Measurements from ENCODE around the gene STAMBPL1. TPM values are rescaled to one million over a fixed set of nuclear protein-coding genes. Genes with fewer than 3 reads are reported as not detected.

STAMBPL1 gene
- total RNA-seq, 4 donors from 2014 or later, result 14.4 to 26.3 (median 22.3) TPM

DNA sequence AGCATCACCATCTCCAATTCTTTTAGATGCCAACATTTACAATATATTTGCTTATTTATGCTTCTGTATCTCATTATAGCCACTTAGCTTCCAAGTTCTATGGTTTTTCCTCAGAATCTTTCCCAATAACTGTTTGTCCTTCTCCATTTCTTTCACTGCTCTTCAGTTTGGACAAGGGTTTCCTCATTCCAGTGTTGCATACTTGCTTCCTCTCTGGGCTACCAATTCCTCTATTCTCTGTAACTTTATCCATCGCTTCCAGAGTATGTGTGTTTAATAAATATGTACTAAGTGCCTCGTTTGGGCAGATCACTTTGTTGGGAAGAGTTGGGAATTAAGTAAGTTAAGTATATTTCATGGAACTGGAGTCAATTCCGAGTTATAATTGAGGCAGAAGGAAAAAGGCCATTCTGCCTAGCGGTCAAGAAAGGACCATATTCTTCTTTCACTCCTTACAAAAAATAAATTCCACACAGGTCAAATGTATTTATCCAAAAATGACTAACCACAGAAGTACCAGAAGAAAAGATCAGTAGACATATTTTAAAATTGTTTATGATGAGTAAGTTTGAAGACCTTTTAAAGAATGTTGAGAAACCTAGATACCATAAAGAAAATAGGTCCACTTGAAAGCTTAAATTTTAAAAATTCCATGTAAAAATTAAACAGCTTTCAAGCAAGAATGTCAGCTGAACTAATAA lies 10.8 kb downstream of the STAMBPL1 start:
- 83 to 86% methylated on average over 2 to 4 of the region's 4 CpGs for WGBS, 2 donors (ENCODE audit: low coverage in 1 of 2)
- TF ChIP-seq EP300 (IDR thresholded peaks at IDR 0.05) (no peak), POLR2A (IDR thresholded peaks at IDR 0.05) (no peak), POLR2AphosphoS5 (IDR thresholded peaks at IDR 0.05) (no peak)
- TF ChIP-seq, protein P1, sequence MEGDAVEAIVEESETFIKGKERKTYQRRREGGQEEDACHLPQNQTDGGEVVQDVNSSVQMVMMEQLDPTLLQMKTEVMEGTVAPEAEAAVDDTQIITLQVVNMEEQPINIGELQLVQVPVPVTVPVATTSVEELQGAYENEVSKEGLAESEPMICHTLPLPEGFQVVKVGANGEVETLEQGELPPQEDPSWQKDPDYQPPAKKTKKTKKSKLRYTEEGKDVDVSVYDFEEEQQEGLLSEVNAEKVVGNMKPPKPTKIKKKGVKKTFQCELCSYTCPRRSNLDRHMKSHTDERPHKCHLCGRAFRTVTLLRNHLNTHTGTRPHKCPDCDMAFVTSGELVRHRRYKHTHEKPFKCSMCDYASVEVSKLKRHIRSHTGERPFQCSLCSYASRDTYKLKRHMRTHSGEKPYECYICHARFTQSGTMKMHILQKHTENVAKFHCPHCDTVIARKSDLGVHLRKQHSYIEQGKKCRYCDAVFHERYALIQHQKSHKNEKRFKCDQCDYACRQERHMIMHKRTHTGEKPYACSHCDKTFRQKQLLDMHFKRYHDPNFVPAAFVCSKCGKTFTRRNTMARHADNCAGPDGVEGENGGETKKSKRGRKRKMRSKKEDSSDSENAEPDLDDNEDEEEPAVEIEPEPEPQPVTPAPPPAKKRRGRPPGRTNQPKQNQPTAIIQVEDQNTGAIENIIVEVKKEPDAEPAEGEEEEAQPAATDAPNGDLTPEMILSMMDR (IDR thresholded peaks at IDR 0.05), result no peak

DNA sequence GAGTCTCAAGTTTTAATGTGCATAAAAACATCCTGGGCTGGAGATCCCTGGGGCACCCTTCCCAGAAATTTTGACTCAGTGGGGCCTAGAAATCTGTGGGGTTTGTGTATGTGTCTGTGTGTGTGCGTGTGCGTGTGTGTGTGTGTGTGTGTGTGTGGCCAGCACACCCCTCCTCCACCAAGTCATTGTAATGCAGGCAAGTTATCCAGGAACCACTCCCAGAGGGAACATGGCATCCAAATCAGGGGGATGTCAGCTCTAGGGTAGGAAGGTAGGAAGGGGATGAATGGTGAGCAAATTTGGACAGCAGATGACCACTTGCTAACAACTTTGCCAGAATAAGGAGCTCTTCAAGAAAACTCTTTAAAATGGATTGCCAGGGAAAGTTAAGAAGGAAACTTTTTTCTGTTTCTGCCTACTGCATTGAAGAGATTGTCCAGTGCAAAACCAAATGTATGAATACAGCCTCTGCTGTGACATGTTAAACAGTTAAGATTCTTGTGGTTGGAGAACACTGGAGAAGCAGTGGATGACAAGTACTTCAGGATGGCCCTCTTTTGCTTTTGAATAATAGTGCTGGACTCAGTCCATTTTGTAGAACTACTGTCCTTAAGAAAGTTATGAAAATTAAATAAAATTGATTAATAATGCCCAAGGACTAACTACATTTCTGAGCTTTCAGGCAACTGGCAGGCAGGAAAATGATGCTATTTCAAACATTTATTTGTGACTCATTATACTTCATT lies 12.3 kb downstream of the STAMBPL1 start:
- WGBS, 2 donors (ENCODE audit: low coverage in 1 of 2), result no CpG with 5 or more reads among the region's 2 CpGs
- no peaks in the 10 kb centered on the region for H3K9me3 ChIP-seq
- peaks cover 0 to 18% (median 0%) of the 10 kb centered on the region in 3 donors for H3K4me1 ChIP-seq
- no peak for ATAC-seq
- no peaks in the 10 kb centered on the region for H3K27me3 ChIP-seq
- peak overlapping the region in 3 of 4 donors; percentile 2 to 30 (median 6) for H3K27ac ChIP-seq
- H3K36me3 ChIP-seq, result no peaks in the 10 kb centered on the region
- no peak overlapping the region for H3K4me3 ChIP-seq
- TF ChIP-seq POLR2A (IDR thresholded peaks at IDR 0.05) (no peak), EP300 (IDR thresholded peaks at IDR 0.05) (no peak), POLR2AphosphoS5 (IDR thresholded peaks at IDR 0.05) (no peak)
- TF ChIP-seq, protein P1 (IDR thresholded peaks at IDR 0.05), result no peak

More for the DNA sequence above, 10.8 kb downstream of the STAMBPL1 start:
- H3K27me3 ChIP-seq, result no peaks in the 10 kb centered on the region
- H3K36me3 ChIP-seq, result no peaks in the 10 kb centered on the region
- H3K4me3 ChIP-seq, result no peak overlapping the region
- ATAC-seq, result no peak
- peaks cover 0 to 5% (median 0%) of the 10 kb centered on the region in 3 donors for H3K4me1 ChIP-seq
- H3K9me3 ChIP-seq, result no peaks in the 10 kb centered on the region
- no peak overlapping the region for H3K27ac ChIP-seq

DNA sequence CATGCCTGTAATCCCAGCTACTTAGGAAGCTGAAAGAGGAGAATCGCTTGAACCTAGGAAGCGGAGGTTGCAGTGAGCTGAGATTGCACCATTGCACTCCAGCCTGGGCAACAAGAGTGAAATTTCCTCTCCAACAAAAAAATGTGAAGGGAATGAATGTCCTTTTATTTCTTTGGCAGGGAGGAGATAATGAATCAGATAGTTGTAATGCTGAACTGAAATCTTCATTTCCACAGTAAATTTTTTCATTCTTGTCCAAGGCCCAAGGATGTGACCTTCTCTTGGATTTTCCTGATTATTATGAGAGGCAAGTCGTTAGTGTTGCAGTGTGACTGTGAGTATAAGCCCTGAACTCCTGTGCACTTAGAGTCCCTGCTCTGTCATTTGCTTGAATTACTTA lies 13.6 kb downstream of the STAMBPL1 start:
- Histone ChIP-seq H3K36me3 (no peaks in the 10 kb centered on the region), H3K4me3 (no peak overlapping the region), H3K27ac (peak overlapping the region in 2 of 4 donors; percentile 11 to 56), H3K9me3 (no peaks in the 10 kb centered on the region), H3K27me3 (no peaks in the 10 kb centered on the region), H3K4me1 (peaks cover 0 to 20% (median 3%) of the 10 kb centered on the region in 3 donors)
- TF ChIP-seq POLR2A (IDR thresholded peaks at IDR 0.05), result no peak
- TF ChIP-seq POLR2AphosphoS5 (IDR thresholded peaks at IDR 0.05), result peak; percentile 31
- ATAC-seq, result peak; percentile 73
- 53 to 100% methylated on average over 1 to 3 of the region's 3 CpGs for WGBS, 2 donors (ENCODE audit: low coverage in 1 of 2)

DNA sequence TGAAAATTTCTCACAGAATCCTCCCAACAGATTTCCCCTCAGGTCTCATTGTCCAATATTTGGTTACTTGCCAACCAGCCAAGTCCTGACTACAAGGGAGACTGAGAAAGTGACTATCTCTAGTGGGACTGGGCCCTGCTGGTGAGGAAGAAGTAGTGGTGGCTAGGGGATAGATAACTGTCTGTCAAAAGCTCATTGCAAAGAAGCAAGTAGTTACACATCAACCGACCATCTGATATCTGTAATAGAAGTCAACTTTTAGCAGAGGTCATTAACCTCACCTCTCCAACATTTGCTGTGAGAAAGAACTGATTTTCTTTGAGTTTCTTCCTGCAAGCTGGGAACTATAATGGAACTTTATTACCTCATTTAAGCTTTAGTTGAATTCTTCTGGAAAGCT lies 15.2 kb downstream of the STAMBPL1 start:
- ATAC-seq, result no peak
- Histone ChIP-seq H3K4me1 (peaks cover 0 to 27% (median 3%) of the 10 kb centered on the region in 3 donors), H3K4me3 (no peak overlapping the region), H3K36me3 (no peaks in the 10 kb centered on the region), H3K27me3 (no peaks in the 10 kb centered on the region), H3K27ac (no peak overlapping the region), H3K9me3 (no peaks in the 10 kb centered on the region)
- no peak for TF ChIP-seq POLR2AphosphoS5 (IDR thresholded peaks at IDR 0.05)
- TF ChIP-seq, protein P1 (IDR thresholded peaks at IDR 0.05), result no peak
- no peak for TF ChIP-seq EP300 (IDR thresholded peaks at IDR 0.05)
- TF ChIP-seq POLR2A (IDR thresholded peaks at IDR 0.05), result no peak
- 82 to 83% methylated on average over 1 of the region's 1 CpG for WGBS, 2 donors (ENCODE audit: low coverage in 1 of 2)

DNA sequence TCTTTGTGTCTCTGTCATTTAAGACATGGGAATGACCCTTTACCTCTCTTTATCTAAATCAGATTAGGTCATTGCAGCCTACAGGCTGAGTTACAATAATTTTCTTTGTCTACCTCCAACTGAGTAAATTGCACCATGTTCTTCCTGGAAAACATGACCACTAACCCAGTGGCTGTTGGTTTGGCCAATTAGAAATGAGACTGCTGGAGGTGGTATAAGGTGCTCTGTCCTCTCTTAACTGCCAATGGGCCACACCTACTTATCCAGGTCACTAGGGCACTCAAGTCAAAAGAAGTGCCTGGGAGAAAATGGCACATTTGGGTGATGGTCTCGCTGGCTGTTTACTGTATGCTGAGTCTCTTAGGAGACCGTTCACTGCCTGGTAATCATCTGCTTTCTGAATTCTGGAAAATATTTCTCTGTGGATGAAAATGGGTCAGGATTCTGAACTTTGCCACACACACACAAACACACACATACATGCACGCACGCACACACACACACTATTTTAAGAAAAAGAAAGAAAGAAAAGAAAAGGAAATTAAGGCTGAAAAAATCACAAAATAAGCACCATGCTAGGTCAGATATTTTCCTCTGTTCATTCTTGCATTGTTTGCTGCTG lies 16.4 kb downstream of the STAMBPL1 start:
- Histone ChIP-seq H3K36me3 (no peaks in the 10 kb centered on the region), H3K27me3 (no peaks in the 10 kb centered on the region), H3K4me1 (peaks cover 0 to 31% (median 3%) of the 10 kb centered on the region in 3 donors), H3K9me3 (no peaks in the 10 kb centered on the region), H3K4me3 (no peak overlapping the region), H3K27ac (peak overlapping the region in 3 of 4 donors; percentile 61 to 71 (median 64))
- 26 to 78% methylated on average over 2 to 4 of the region's 4 CpGs for WGBS, 2 donors (ENCODE audit: low coverage in 1 of 2)
- TF ChIP-seq EP300 (IDR thresholded peaks at IDR 0.05), result no peak
- no peak for TF ChIP-seq POLR2AphosphoS5 (IDR thresholded peaks at IDR 0.05)
- TF ChIP-seq, protein P1 (IDR thresholded peaks at IDR 0.05), result no peak
- TF ChIP-seq POLR2A (IDR thresholded peaks at IDR 0.05), result no peak
- ATAC-seq, result no peak
